ENCODE results near the gene CD5L.

Gene CD5L

GRCh38 chr1:157841708-157842107, at the start of gene CD5L:
Gene CD5L (minus strand): TSS chr1:157841808. CDS start chr1:157841701, 107 bp downstream.
- DNase-seq (ENCODE audit: low spot score), result no peak

GRCh38 chr1:157882580-157882979, 41.0 kb upstream of the CD5L start:
- DNase-seq (ENCODE audit: low spot score), result no peak

- no peak for DNase-seq (ENCODE audit: low spot score)
These were observed 39.0 kb upstream of the CD5L start for GRCh38 chr1:157880621-157881020.

GRCh38 chr1:157878059-157878458, 36.5 kb upstream of the CD5L start:
- peak; percentile 68 for DNase-seq (ENCODE audit: low spot score)

- DNase-seq (ENCODE audit: low spot score), result no peak
These were observed 28.9 kb upstream of the CD5L start for GRCh38 chr1:157870490-157870889.

- no peak for DNase-seq (ENCODE audit: low spot score)
These were observed 27.0 kb upstream of the CD5L start for GRCh38 chr1:157868654-157869053.

GRCh38 chr1:157862114-157863070, 20.8 kb upstream of the CD5L start:
- no peak for DNase-seq (ENCODE audit: low spot score)

GRCh38 chr1:157856538-157856937, 14.9 kb upstream of the CD5L start:
- DNase-seq (ENCODE audit: low spot score), result no peak

- no peak for DNase-seq (ENCODE audit: low spot score)
These were observed 10.9 kb upstream of the CD5L start for GRCh38 chr1:157852476-157852875.

GRCh38 chr1:157849229-157849875, 7.7 kb upstream of the CD5L start:
- peak; percentile 82 for DNase-seq (ENCODE audit: low spot score)

- no peak for DNase-seq (ENCODE audit: low spot score)
These were observed 2.7 kb upstream of the CD5L start for GRCh38 chr1:157844089-157844830.

GRCh38 chr1:157842939-157843338, 1.3 kb upstream of the CD5L start:
- no peak for DNase-seq (ENCODE audit: low spot score)

- no peak for DNase-seq (ENCODE audit: low spot score)
These were observed 2.6 kb downstream of the CD5L start for GRCh38 chr1:157838966-157839365.

GRCh38 chr1:157834430-157834829, 7.2 kb downstream of the CD5L start:
- no peak for DNase-seq (ENCODE audit: low spot score)

GRCh38 chr1:157833145-157833544, 8.5 kb downstream of the CD5L start:
- peak; percentile 34 for DNase-seq (ENCODE audit: low spot score)

- no peak for DNase-seq (ENCODE audit: low spot score)
These were observed 9.5 kb downstream of the CD5L start for GRCh38 chr1:157831968-157832626.

- no peak for DNase-seq (ENCODE audit: low spot score)
These were observed 10.7 kb downstream of the CD5L start for GRCh38 chr1:157830887-157831286.

GRCh38 chr1:157829711-157830110, 11.9 kb downstream of the CD5L start:
- no peak for DNase-seq (ENCODE audit: low spot score)

- DNase-seq (ENCODE audit: low spot score), result no peak
These were observed 12.4 kb downstream of the CD5L start for GRCh38 chr1:157829210-157829609.

GRCh38 chr1:157820299-157820698, 21.3 kb downstream of the CD5L start:
- no peak for DNase-seq (ENCODE audit: low spot score)

- peak; percentile 75 for DNase-seq (ENCODE audit: low spot score)
These were observed 21.7 kb downstream of the CD5L start, which contains the start of gene FCRL1 for GRCh38 chr1:157819896-157820295. Gene FCRL1 (minus strand): TSS chr1:157820120. CDS start chr1:157820037, 83 bp downstream.

GRCh38 chr1:157819215-157819614, 22.4 kb downstream of the CD5L start:
- peak; percentile 31 for DNase-seq (ENCODE audit: low spot score)
